HFFc6 (cell line): ENCODE results near the gene MTMR3. TPM values are rescaled to one million over a fixed set of nuclear protein-coding genes. Genes with fewer than 3 reads are reported as not detected.

Experiments
- DNase-seq: peaks from one replicate; pipeline ENCODE4 v3.0.0-alpha.2; 2018
- H3K27ac Mint-ChIP-seq: 2 replicates; pipeline ENCODE4 v1.8.0; 2020; ENCODE audit warnings: mild to moderate bottlenecking, mixed read lengths
- H3K27me3 Mint-ChIP-seq: 2 replicates; pipeline ENCODE4 v1.8.0; 2021; ENCODE audit warnings: mild to moderate bottlenecking, moderate library complexity, mixed read lengths; ENCODE audit not compliant: insufficient read depth
- H3K36me3 Mint-ChIP-seq: 2 replicates; pipeline ENCODE4 v1.8.0; 2021; ENCODE audit warnings: low read depth, mixed read lengths
- H3K4me1 Mint-ChIP-seq: 2 replicates; pipeline ENCODE4 v1.8.0; 2020; ENCODE audit warnings: low read depth, mixed read lengths
- H3K4me3 Mint-ChIP-seq: 2 replicates; pipeline ENCODE4 v1.8.0; 2020; ENCODE audit warnings: mild to moderate bottlenecking, moderate library complexity, mixed read lengths
- H3K9me3 Mint-ChIP-seq: 2 replicates; pipeline ENCODE4 v1.8.0; 2020; ENCODE audit warnings: mild to moderate bottlenecking, mixed read lengths
- total RNA-seq, 6 experiments: library from RNA; stranded (reverse); fragmentation: NEBNext Ultra II Directional; extraction: Animal tissue kit (Norgen Biotek cat#: 25700); gene quantifications; 2 replicates in 1 of 6; 3 replicates in 5 of 6; pipeline ENCODE4 v1.2.3, GENCODE V29; 2021
- TF ChIP-seq, protein P1 (sequence below): fragments of 200-600 bp; sonication (generic); IDR thresholded peaks from 2 replicates; pipeline ENCODE4 v1.5.0; 2021; ENCODE audit warnings: antibody characterized with exemption, mild to moderate bottlenecking

The MTMR3 gene
- total RNA-seq, 6 experiments from 2014 or later = 19.0 to 27.0 (median 21.7) TPM

- TF ChIP-seq, protein P1, sequence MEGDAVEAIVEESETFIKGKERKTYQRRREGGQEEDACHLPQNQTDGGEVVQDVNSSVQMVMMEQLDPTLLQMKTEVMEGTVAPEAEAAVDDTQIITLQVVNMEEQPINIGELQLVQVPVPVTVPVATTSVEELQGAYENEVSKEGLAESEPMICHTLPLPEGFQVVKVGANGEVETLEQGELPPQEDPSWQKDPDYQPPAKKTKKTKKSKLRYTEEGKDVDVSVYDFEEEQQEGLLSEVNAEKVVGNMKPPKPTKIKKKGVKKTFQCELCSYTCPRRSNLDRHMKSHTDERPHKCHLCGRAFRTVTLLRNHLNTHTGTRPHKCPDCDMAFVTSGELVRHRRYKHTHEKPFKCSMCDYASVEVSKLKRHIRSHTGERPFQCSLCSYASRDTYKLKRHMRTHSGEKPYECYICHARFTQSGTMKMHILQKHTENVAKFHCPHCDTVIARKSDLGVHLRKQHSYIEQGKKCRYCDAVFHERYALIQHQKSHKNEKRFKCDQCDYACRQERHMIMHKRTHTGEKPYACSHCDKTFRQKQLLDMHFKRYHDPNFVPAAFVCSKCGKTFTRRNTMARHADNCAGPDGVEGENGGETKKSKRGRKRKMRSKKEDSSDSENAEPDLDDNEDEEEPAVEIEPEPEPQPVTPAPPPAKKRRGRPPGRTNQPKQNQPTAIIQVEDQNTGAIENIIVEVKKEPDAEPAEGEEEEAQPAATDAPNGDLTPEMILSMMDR = no peak
- H3K4me1 Mint-ChIP-seq = peaks cover 15% of the 10 kb centered on the region
- H3K4me3 Mint-ChIP-seq = no peak overlapping the region
- H3K36me3 Mint-ChIP-seq = 0 out of 2 replicates have a peak, but pooled peaks cover 8% of the 10 kb centered on the region
- no peak overlapping the region for H3K27ac Mint-ChIP-seq
- H3K27me3 Mint-ChIP-seq = no peaks in the 10 kb centered on the region
- H3K9me3 Mint-ChIP-seq = no peaks in the 10 kb centered on the region
- no peak for DNase-seq
These were observed 9.6 kb downstream of the MTMR3 start for GRCh38 chr22:29892315-29893156.

DNA sequence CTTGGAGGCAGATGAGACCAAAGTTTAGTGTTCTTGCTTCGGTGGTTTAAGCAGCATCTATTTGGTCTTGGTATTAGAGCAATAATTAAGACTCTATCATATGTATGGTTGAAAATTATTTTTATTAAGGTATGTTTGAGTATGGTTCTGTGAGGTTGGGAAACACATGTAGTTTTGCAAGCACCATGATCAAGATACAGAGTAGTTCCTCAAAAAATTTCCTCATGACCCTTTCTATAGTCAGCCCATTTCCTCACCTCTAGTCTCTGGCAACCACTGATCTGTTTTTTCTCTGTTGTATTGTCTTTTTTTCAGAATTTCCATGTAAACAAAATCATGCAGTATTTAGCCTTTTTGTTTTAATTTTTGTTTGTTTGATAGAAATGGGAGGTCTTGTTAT, 18.4 kb downstream of the MTMR3 start:
- TF ChIP-seq, protein P1 = no peak
- no peak overlapping the region for H3K4me3 Mint-ChIP-seq
- H3K9me3 Mint-ChIP-seq = no peaks in the 10 kb centered on the region
- DNase-seq = no peak
- no peaks in the 10 kb centered on the region for H3K27me3 Mint-ChIP-seq
- no peaks in the 10 kb centered on the region for H3K36me3 Mint-ChIP-seq
- peaks cover 14% of the 10 kb centered on the region for H3K4me1 Mint-ChIP-seq
- H3K27ac Mint-ChIP-seq = no peak overlapping the region

DNA sequence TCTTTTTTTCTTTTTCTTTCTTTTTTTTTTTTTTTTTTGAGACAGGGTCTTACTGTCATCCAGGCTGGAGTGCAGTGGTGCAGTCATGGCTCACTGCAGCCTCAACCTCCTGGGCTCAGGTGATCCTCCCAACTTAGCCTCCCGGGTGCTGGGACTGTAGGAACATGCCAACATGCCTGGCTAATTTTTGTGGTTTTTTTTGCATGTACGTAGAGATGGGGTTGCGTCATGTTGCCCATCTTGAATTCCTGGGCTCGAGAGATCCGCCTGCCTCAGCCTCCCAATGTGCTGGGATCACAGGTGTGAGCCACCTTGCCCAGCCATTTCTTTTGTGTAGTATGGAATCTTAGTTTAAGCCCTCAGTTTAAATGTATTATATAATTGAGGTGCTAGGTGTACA, 20.4 kb downstream of the MTMR3 start:
- Mint-ChIP-seq H3K36me3 (no peaks in the 10 kb centered on the region), H3K4me3 (no peak overlapping the region), H3K9me3 (no peaks in the 10 kb centered on the region), H3K27me3 (no peaks in the 10 kb centered on the region), H3K4me1 (peaks cover 27% of the 10 kb centered on the region), H3K27ac (no peak overlapping the region)
- TF ChIP-seq, protein P1 = no peak
- DNase-seq = no peak

DNA sequence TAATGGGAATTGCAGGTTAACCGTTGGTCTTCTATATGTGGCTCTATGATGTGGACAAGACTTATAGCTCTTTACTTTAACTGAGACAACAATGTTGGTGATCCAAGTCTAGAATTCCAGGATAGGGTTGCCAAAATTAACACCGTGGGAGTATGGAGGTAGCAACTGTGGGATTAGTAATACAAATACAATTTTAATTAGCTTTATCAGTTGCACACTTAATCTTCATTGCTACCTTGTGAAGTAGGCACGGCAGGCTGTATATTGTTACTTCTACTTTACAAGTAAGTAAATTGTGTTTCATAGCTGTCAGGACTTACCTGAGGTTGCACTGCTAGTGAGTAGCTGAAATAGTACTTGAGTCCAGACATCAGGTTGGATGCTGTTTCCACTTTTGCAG, 21.0 kb downstream of the MTMR3 start:
- Mint-ChIP-seq H3K27ac (no peak overlapping the region), H3K9me3 (no peaks in the 10 kb centered on the region), H3K36me3 (no peaks in the 10 kb centered on the region), H3K27me3 (no peaks in the 10 kb centered on the region), H3K4me1 (peaks cover 33% of the 10 kb centered on the region), H3K4me3 (no peak overlapping the region)
- DNase-seq = no peak
- TF ChIP-seq, protein P1 = no peak

DNA sequence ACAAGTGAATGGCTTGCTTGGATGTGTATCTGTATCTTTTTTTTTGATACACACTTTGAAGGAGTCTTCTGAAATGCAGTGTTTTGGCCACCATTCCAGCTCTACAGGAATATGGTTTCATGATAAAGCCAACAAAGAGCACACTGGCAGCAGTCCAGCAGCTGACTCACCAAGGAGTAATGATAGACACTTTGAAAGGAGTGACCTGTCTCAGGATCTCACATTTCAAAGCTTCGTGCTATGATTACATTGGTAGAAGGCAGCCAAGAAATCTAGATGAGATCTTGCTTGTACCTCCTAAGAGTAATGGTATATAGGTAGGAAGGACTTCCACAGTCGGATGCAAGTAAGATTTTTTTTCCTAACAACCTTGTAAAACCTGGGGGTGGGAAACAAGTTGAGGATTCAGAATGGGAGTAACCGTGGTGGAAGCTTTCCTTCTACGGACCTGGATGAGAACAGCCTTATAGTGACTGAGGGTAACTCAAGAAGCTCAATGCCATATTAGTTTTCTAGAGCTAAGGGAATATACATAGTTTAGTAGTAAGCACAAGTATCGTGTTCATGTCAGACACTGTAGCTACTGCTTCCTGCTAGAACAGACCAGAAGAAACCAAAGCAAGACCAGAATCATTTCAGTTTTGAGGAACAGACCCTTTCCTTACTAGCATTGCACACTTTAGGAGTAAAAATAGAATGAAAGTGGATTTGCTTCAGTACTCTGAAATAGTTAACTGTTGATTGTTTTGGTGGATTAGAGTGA, 25.0 kb downstream of the MTMR3 start:
- H3K36me3 Mint-ChIP-seq = no peaks in the 10 kb centered on the region
- TF ChIP-seq, protein P1 = no peak
- no peaks in the 10 kb centered on the region for H3K27me3 Mint-ChIP-seq
- H3K4me3 Mint-ChIP-seq = peak overlapping the region; percentile 64
- peaks cover 49% of the 10 kb centered on the region for H3K4me1 Mint-ChIP-seq
- no peaks in the 10 kb centered on the region for H3K9me3 Mint-ChIP-seq
- H3K27ac Mint-ChIP-seq = peak overlapping the region; percentile 74
- peak; percentile 89 for DNase-seq
